H1 (cell line): ENCODE results near the gene CDC45. TPM values are rescaled to one million over a fixed set of nuclear protein-coding genes. Genes with fewer than 3 reads are reported as not detected.
A peak's percentile ranks its signal among the peaks of the same experiment; 100 is the strongest.

Experiments
- CTCF ChIA-PET: fragments of 300-600 bp; sonication (Branson Sonifier 250); formaldehyde crosslinking; loops from one replicate; lab custom pipeline; 2021; ENCODE audit not compliant: partially characterized antibody; lab: Charles Lee
- POLR2A ChIA-PET: fragments of 300-600 bp; sonication (Branson Sonifier 250); formaldehyde crosslinking; loops from one replicate; lab custom pipeline; 2021; ENCODE audit warnings: inconsistent platforms; ENCODE audit not compliant: partially characterized antibody; lab: Charles Lee
- DNase-seq, 2 experiments: peaks; one replicate each; pipeline versions ENCODE4 v3.0.0 to v3.0.0-alpha.2; 2010 to 2022; ENCODE audit warnings: low spot score in 2 of 2, low read depth in 1 of 2, mixed read lengths in 1 of 2
- FAIRE-seq: peaks from 2 replicates; lab custom pipeline; 2011; peaks lifted over from hg19 to GRCh38; lab: Jason Lieb, UNC
- H2AFZ ChIP-seq: 2 replicates; pipeline ENCODE4 v1.8.1; 2012; ENCODE audit warnings: low read length, inconsistent platforms
- H2AK5ac ChIP-seq: 2 replicates; pipeline ENCODE4 v1.6.1; 2013; ENCODE audit warnings: low read depth, low read length
- H2BK120ac ChIP-seq: replicated peaks from 2 replicates; pipeline ENCODE3; 2013; ENCODE audit warnings: low read depth, low read length, inconsistent platforms
- H2BK12ac ChIP-seq: 2 replicates; pipeline ENCODE4 v1.6.1; 2013; ENCODE audit warnings: low read depth, low read length
- H2BK15ac ChIP-seq: 2 replicates; pipeline ENCODE4 v1.6.1; 2013; ENCODE audit warnings: low read length
- H2BK20ac ChIP-seq: 2 replicates; pipeline ENCODE4 v1.6.1; 2013; ENCODE audit warnings: low read length
- H2BK5ac ChIP-seq: 2 replicates; pipeline ENCODE4 v1.6.1; 2013; ENCODE audit warnings: low read depth, low read length
- H3K14ac ChIP-seq: 2 replicates; pipeline ENCODE4 v1.6.1; 2013; ENCODE audit warnings: inconsistent platforms; ENCODE audit not compliant: insufficient read length
- H3K18ac ChIP-seq: 2 replicates; pipeline ENCODE4 v1.6.1; 2013; ENCODE audit warnings: low read length; ENCODE audit errors: extremely low read depth
- H3K23ac ChIP-seq: 2 replicates; pipeline ENCODE4 v1.6.1; 2013; ENCODE audit warnings: inconsistent platforms; ENCODE audit not compliant: insufficient read length
- H3K23me2 ChIP-seq: 2 replicates; pipeline ENCODE4 v1.6.1; 2013; ENCODE audit warnings: low read depth, low read length
- H3K27ac ChIP-seq: 2 replicates; pipeline ENCODE4 v1.6.1; 2011; ENCODE audit warnings: low read depth, low read length, inconsistent platforms
- H3K27me3 ChIP-seq, 4 experiments: replicated peaks in 1 of 4; 1 replicate in 1 of 4; 2 replicates in 3 of 4; pipeline versions ENCODE4 v1.6.1 to v1.8.1; 2011 to 2013; ENCODE audit warnings: low read length in 3 of 4, mild to moderate bottlenecking in 3 of 4, inconsistent platforms in 2 of 4, mixed read lengths in 2 of 4, moderate library complexity in 1 of 4; ENCODE audit not compliant: control insufficient read depth in 3 of 4, insufficient read depth in 3 of 4; ENCODE audit errors: extremely low read depth in 1 of 4
- H3K36me3 ChIP-seq, 4 experiments: 2 replicates each; pipeline versions ENCODE4 v1.6.1 to v1.8.1; 2011 to 2013; ENCODE audit warnings: mild to moderate bottlenecking in 4 of 4, low read length in 3 of 4, moderate library complexity in 2 of 4, control low read depth in 1 of 4, inconsistent platforms in 1 of 4; ENCODE audit not compliant: insufficient read depth in 4 of 4, control insufficient read depth in 2 of 4
- H3K4ac ChIP-seq: replicated peaks from 2 replicates; pipeline ENCODE3; 2013; ENCODE audit warnings: low read length, low read depth, mixed read lengths, inconsistent platforms; ENCODE audit not compliant: insufficient read length
- H3K4me1 ChIP-seq, 4 experiments: replicated peaks in 1 of 4; 1 replicate in 1 of 4; 2 replicates in 3 of 4; pipeline versions ENCODE4 v1.6.1 to v1.8.1; 2011 to 2013; ENCODE audit warnings: low read length in 3 of 4, inconsistent platforms in 2 of 4, mixed read lengths in 1 of 4; ENCODE audit not compliant: insufficient read depth in 4 of 4, control insufficient read depth in 3 of 4
- H3K4me2 ChIP-seq, 2 experiments: 2 replicates each; pipeline versions ENCODE4 v1.6.1 to v1.8.1; 2011 to 2013; ENCODE audit warnings: low read depth in 2 of 2, low read length in 2 of 2, control low read depth in 1 of 2, inconsistent platforms in 1 of 2, mild to moderate bottlenecking in 1 of 2; ENCODE audit not compliant: insufficient read depth in 1 of 2
- H3K4me3 ChIP-seq, 4 experiments: fragments of 200-600, 300-600 bp in 1 of 4; sonication (generic), shearing (Covaris generic), sonication (Bioruptor Twin) in 1 of 4; 2 replicates each; pipeline versions ENCODE4 v1.5.1 to v1.8.1; 2011 to 2016; ENCODE audit warnings: low read length in 4 of 4, low read depth in 3 of 4, control low read depth in 2 of 4, inconsistent platforms in 2 of 4, mild to moderate bottlenecking in 2 of 4, mixed read lengths in 1 of 4, moderate library complexity in 1 of 4; ENCODE audit not compliant: insufficient read depth in 2 of 4; ENCODE audit errors: extremely low read depth in 1 of 4
- H3K56ac ChIP-seq: replicated peaks from 2 replicates; pipeline ENCODE3; 2013; ENCODE audit warnings: low read depth, mild to moderate bottlenecking, mixed read lengths, low read length, inconsistent platforms; ENCODE audit not compliant: insufficient read length
- H3K79me1 ChIP-seq: 2 replicates; pipeline ENCODE4 v1.6.1; 2013; ENCODE audit warnings: low read depth, low read length, control low read depth
- H3K79me2 ChIP-seq, 2 experiments: 2 replicates each; pipeline versions ENCODE4 v1.6.1 to v1.8.1; 2012 to 2013; ENCODE audit warnings: low read length in 2 of 2, mild to moderate bottlenecking in 2 of 2, inconsistent platforms in 1 of 2; ENCODE audit not compliant: insufficient read depth in 2 of 2, control insufficient read depth in 1 of 2
- H3K9ac ChIP-seq, 4 experiments: replicated peaks in 1 of 4; 1 replicate in 1 of 4; 2 replicates in 3 of 4; pipeline versions ENCODE4 v1.6.1 to v1.8.1; 2011 to 2013; ENCODE audit warnings: low read depth in 3 of 4, low read length in 3 of 4, control low read depth in 2 of 4, mild to moderate bottlenecking in 2 of 4, moderate library complexity in 2 of 4, inconsistent platforms in 1 of 4; ENCODE audit errors: extremely low read depth in 1 of 4
- H3K9me3 ChIP-seq, 2 experiments: 2 replicates each; pipeline versions ENCODE4 v1.6.1 to v1.8.1; 2012 to 2013; ENCODE audit warnings: mild to moderate bottlenecking in 2 of 2, moderate library complexity in 2 of 2, control low read depth in 1 of 2, inconsistent platforms in 1 of 2, low read depth in 1 of 2, low read length in 1 of 2, mixed read lengths in 1 of 2; ENCODE audit not compliant: insufficient read depth in 2 of 2
- H4K20me1 ChIP-seq, 2 experiments: replicated peaks in 1 of 2; 2 replicates each; pipeline versions ENCODE3 to v1.8.1; 2011 to 2013; ENCODE audit warnings: inconsistent platforms in 2 of 2, low read length in 2 of 2, mild to moderate bottlenecking in 1 of 2; ENCODE audit not compliant: insufficient read depth in 2 of 2, control insufficient read depth in 1 of 2
- H4K5ac ChIP-seq: 2 replicates; pipeline ENCODE4 v1.6.1; 2013; ENCODE audit warnings: low read length, low read depth, mixed read lengths, inconsistent platforms; ENCODE audit not compliant: insufficient read length
- H4K8ac ChIP-seq: 2 replicates; pipeline ENCODE4 v1.8.0; 2013; ENCODE audit warnings: mild to moderate bottlenecking, moderate library complexity, low read length, inconsistent platforms; ENCODE audit not compliant: insufficient read depth; ENCODE audit errors: extremely low read depth
- H4K91ac ChIP-seq: replicated peaks from 2 replicates; pipeline ENCODE3; 2013; ENCODE audit warnings: low read length, mixed read lengths, inconsistent platforms; ENCODE audit not compliant: insufficient read length
- CREB1 ChIP-seq: IDR thresholded peaks from 2 replicates; pipeline ENCODE4 v1.6.1; 2012; ENCODE audit warnings: inconsistent platforms
- FOSL1 ChIP-seq: IDR thresholded peaks from 2 replicates; pipeline ENCODE4 v1.6.1; 2011; ENCODE audit warnings: mild to moderate bottlenecking, low read depth, low read length, moderate library complexity; ENCODE audit not compliant: insufficient read depth
- GABPA ChIP-seq: IDR thresholded peaks from 2 replicates; pipeline ENCODE4 v1.6.1; 2011; ENCODE audit warnings: mild to moderate bottlenecking, low read length, moderate library complexity, borderline replicate concordance; ENCODE audit not compliant: insufficient read depth
- HDAC6 ChIP-seq: IDR thresholded peaks from one replicate; pipeline ENCODE4 v1.7.1; 2012; ENCODE audit warnings: low read depth, mild to moderate bottlenecking, inconsistent platforms, low read length, moderate library complexity
- JUND ChIP-seq: IDR thresholded peaks from 2 replicates; pipeline ENCODE4 v1.6.1; 2011; ENCODE audit warnings: mild to moderate bottlenecking, improper control_type of control experiment, low read length
- KDM1A ChIP-seq: fragments of 200-600, 300-600 bp; sonication (generic); IDR thresholded peaks from 2 replicates; pipeline ENCODE4 v1.7.1; 2016; ENCODE audit warnings: mild to moderate bottlenecking, low read length, borderline replicate concordance
- MAX ChIP-seq: IDR thresholded peaks from 2 replicates; pipeline ENCODE4 v1.6.1; 2012; ENCODE audit warnings: inconsistent platforms
- PHF8 ChIP-seq: fragments of 200-600 bp; sonication (generic); conservative IDR thresholded peaks from 2 replicates; pipeline ENCODE4 v1.7.1; 2012; ENCODE audit warnings: low read depth, mild to moderate bottlenecking, inconsistent platforms, low read length, moderate library complexity
- POLR2A ChIP-seq, 2 experiments: IDR thresholded peaks; 1 replicate in 1 of 2; 2 replicates in 1 of 2; pipeline ENCODE4 v1.6.1; 2011; ENCODE audit warnings: low read depth in 2 of 2, low read length in 2 of 2, mild to moderate bottlenecking in 2 of 2; ENCODE audit errors: control extremely low read depth in 1 of 2
- POLR2AphosphoS5 ChIP-seq: IDR thresholded peaks from 2 replicates; pipeline ENCODE4 v1.6.1; 2011; ENCODE audit warnings: low read depth, low read length
- SIN3A ChIP-seq, 2 experiments: IDR thresholded peaks in 1 of 2; conservative IDR thresholded peaks in 1 of 2; 2 replicates each; pipeline ENCODE4 v1.6.1; 2011 to 2012; ENCODE audit warnings: low read length in 2 of 2, improper control_type of control experiment in 1 of 2, low read depth in 1 of 2, mild to moderate bottlenecking in 1 of 2
- TAF7 ChIP-seq: optimal IDR thresholded peaks from 2 replicates; pipeline ENCODE3; 2011; ENCODE audit warnings: low read depth, mild to moderate bottlenecking, inconsistent platforms, low read length, moderate library complexity, borderline replicate concordance
- WGBS, 2 experiments: shearing (Covaris generic) in 1 of 2; methylation state at CpG; one replicate each; pipeline versions ENCODE4 v1.1.6 to v1.1.7; 2013 to 2015; ENCODE audit warnings: low lambda C conversion rate in 2 of 2, mixed read lengths in 2 of 2, inconsistent platforms in 1 of 2, low coverage in 1 of 2, missing lambda C conversion rate in 1 of 2; ENCODE audit not compliant: insufficient replicate concordance in 2 of 2, insufficient coverage in 1 of 2, insufficient read length in 1 of 2; ENCODE audit errors: extremely low coverage in 1 of 2, missing lambda C conversion rate in 1 of 2; 5-methylcytosine and 5-hydroxymethylcytosine counted together
- polyA plus RNA-seq, 7 experiments: library from polyadenylated mRNA; depleted of rRNA in 3 of 7; stranded (reverse) in 5 of 7; unstranded in 2 of 7; fragments of >200 nt in 5 of 7; fragments of 200-250 nt in 2 of 7; gene quantifications; 1 replicate in 5 of 7; 2 replicates in 1 of 7; 4 replicates in 1 of 7; pipeline versions ENCODE4 v1.2.1 to v1.2.3, GENCODE V29; 2011 to 2013; ENCODE audit warnings: missing spikeins in 2 of 7, mixed read lengths in 2 of 7
- total RNA-seq: library from RNA; stranded (reverse); fragmentation: NEBNext Ultra II Directional; extraction: Animal tissue kit (Norgen Biotek cat#: 25700); gene quantifications from 2 replicates; pipeline ENCODE4 v1.2.1, GENCODE V29; 2021

Gene CDC45
- total and polyA plus RNA-seq, 2 of the 8 experiments (the other 6 are each of a cell fraction or from before 2014, with no cell fraction given): 31.9 to 37.7 TPM

GRCh38 chr22:19431649-19432132 is 48.0 kb upstream of the CDC45 start, which contains the start of gene HIRA:
HIRA (minus strand) TSS chr22:19431733; CDS start chr22:19431476, 257 bp downstream.
- FAIRE-seq: no peak
- Histone ChIP-seq H3K36me3 (peaks cover 3 to 11% (median 9%) of the 10 kb centered on the region in 4 experiments; a peak in 5 of 8 replicates), H3K9me3 (no peaks in the 10 kb centered on the region), H4K5ac (peak within 1 kb of the TSS; percentile 92), H3K14ac (no peak within 1 kb of the TSS), H4K20me1 (peaks cover 15 to 22% of the 10 kb centered on the region in 2 experiments), H3K23me2 (peaks cover 11% of the 10 kb centered on the region), H3K4me2 (peak within 1 kb of the TSS; percentile 58 to 98), H3K4me3 (peak within 1 kb of the TSS; percentile 77 to 89 (median 81)), H3K4me1 (peaks cover 0 to 9% (median 4%) of the 10 kb centered on the region in 4 experiments; a peak in 5 of 7 replicates), H3K23ac (no peak within 1 kb of the TSS), H3K4ac (peak within 1 kb of the TSS; percentile 47), H2BK12ac (0 out of 2 replicates have a peak within 1 kb of the TSS, but pooled peaks have one; percentile 60), H2BK15ac (0 out of 2 replicates have a peak within 1 kb of the TSS, but pooled peaks have one; percentile 95), H2BK120ac (peak within 1 kb of the TSS; percentile 45), H4K91ac (peak within 1 kb of the TSS; percentile 84), H4K8ac (peak within 1 kb of the TSS; percentile 98), H3K9ac (peak within 1 kb of the TSS; percentile 86 to 98 (median 90)), H3K79me1 (peaks cover 8% of the 10 kb centered on the region; the same call in 1 of the 2 replicates), H2BK5ac (peak within 1 kb of the TSS; percentile 36), H2AFZ (peak within 1 kb of the TSS; percentile 86; the same call in 1 of the 2 replicates), H3K27ac (peak within 1 kb of the TSS; percentile 66), H3K79me2 (peaks cover 30 to 44% of the 10 kb centered on the region in 2 experiments), H2BK20ac (no peak within 1 kb of the TSS), H3K18ac (peak within 1 kb of the TSS; percentile 95), H3K56ac (peak within 1 kb of the TSS; percentile 92), H2AK5ac (no peak within 1 kb of the TSS; the same call in 1 of the 2 replicates), H3K27me3 (no peaks in the 10 kb centered on the region)
- ChIA-PET POLR2A (interaction anchor here (0.8 to 7.9 kb wide), 16 partner anchors 8 to 257 kb away, joined by 3 to 127 read pairs (median 4); partner anchors contain the start of genes C22orf39, CDC45, CLTCL1 and SLC25A1), CTCF (interaction anchor here (0.5 kb wide), 1 partner anchor 870 kb away, joined by 3 read pairs; no protein-coding TSS in a partner anchor)
- peak in 1 of 2 experiments; percentile 96 for DNase-seq
- WGBS, 2 experiments: 3% methylated on average over 34 of the region's 66 CpGs; no CpG with 5 or more reads in 1 of the 2 experiments
- TF ChIP-seq PHF8: no peak; the same call in 1 of the 2 replicates
- TF ChIP-seq KDM1A: no peak
- TF ChIP-seq CREB1: 0 out of 2 replicates have a peak, but pooled peaks have one; percentile 31
- TF ChIP-seq JUND: no peak
- no peak for TF ChIP-seq FOSL1
- peak; percentile 94 for TF ChIP-seq TAF7
- peak; percentile 76 for TF ChIP-seq POLR2AphosphoS5
- no peak; a peak in 1 of 3 replicates for TF ChIP-seq POLR2A (IDR thresholded peaks at IDR 0.05; ENCODE audit: control extremely low read depth in 1 of 2, low read depth in 2 of 2, low read length in 2 of 2)
- TF ChIP-seq HDAC6: no peak
- TF ChIP-seq GABPA: peak; percentile 95
- TF ChIP-seq MAX: peak; percentile 60
- TF ChIP-seq SIN3A (conservative IDR thresholded peaks at IDR 0.05 in 1 of 2, IDR thresholded peaks at IDR 0.05 in 1 of 2; ENCODE audit: low read depth in 1 of 2, low read length in 2 of 2): peak in 1 of 2 experiments; percentile 59; a peak in 2 of 4 replicates
